Measurements from ENCODE around the gene NACA2. TPM values are rescaled to one million over a fixed set of nuclear protein-coding genes. Genes with fewer than 3 reads are reported as not detected.

NACA2 gene
- total RNA-seq, 1 experiment from 2014 or later, result not detected

DNA sequence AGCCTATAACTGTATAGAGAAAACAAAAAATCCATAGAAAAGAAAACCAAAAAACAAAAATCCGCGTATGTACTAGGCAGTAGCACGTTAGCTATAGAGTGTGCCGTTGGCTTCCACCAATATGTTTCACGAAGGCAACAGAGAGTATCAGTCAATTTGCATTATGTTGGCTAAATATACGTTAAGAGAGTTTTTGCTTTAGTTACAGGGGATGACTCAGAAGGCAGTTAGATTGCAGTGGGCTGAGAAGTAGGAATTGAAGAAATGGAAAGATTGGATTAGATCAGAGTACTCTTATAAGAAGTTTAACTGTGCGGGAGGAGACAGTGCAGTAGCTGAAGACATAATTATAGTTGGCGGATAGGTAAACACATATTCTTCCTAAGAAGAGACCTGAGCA, 911 bp upstream of the NACA2 start:
- H3K4ac ChIP-seq (ENCODE audit: low read depth, low read length), result no peak overlapping the region
- Mint-ChIP-seq H3K36me3 (ENCODE audit: insufficient read depth in 1 of 3, low read depth in 3 of 3) (no peaks in the 10 kb centered on the region), H3K4me1 (no peaks in the 10 kb centered on the region), H3K9me3 (no peaks in the 10 kb centered on the region), H3K27me3 (ENCODE audit: low read depth) (no peaks in the 10 kb centered on the region; the same call in 1 of the 2 replicates), H3K4me3 (no peak overlapping the region), H3K27ac (no peak overlapping the region)
- no peaks in the 10 kb centered on the region for H4K20me1 ChIP-seq (ENCODE audit: control insufficient read depth, insufficient read depth, insufficient read length)
- no peak overlapping the region for H4K91ac ChIP-seq (ENCODE audit: insufficient read length, low read depth, low read length)
- H3K18ac ChIP-seq (ENCODE audit: insufficient read length, low read depth, low read length), result no peak overlapping the region
- H4K5ac ChIP-seq (ENCODE audit: insufficient read length, low read depth, low read length), result no peak overlapping the region
- no peak overlapping the region for H3K4me2 ChIP-seq (ENCODE audit: insufficient read depth, insufficient read length, low read length)
- no peak overlapping the region for H3K14ac ChIP-seq (ENCODE audit: insufficient read depth, low read length)
- no peak overlapping the region for H3K27ac ChIP-seq (ENCODE audit: insufficient read length, low read depth, low read length)
- H3K23me2 ChIP-seq (ENCODE audit: insufficient read length, low read depth, low read length, poor library complexity, severe bottlenecking), result no peaks in the 10 kb centered on the region
- H3K79me2 ChIP-seq (ENCODE audit: insufficient read depth, low read length), result no peaks in the 10 kb centered on the region
- H3K9me3 ChIP-seq (ENCODE audit: control insufficient read depth, low read depth, low read length), result no peaks in the 10 kb centered on the region
- H2AFZ ChIP-seq (ENCODE audit: low read length), result no peak overlapping the region
- no peak overlapping the region for H3T11ph ChIP-seq (ENCODE audit: low read length)
- H3K56ac ChIP-seq (ENCODE audit: insufficient read length, low read depth, low read length), result no peak overlapping the region
- H2AK5ac ChIP-seq (ENCODE audit: insufficient read length, low read length), result no peak overlapping the region
- no peak overlapping the region for H2BK20ac ChIP-seq (ENCODE audit: low read depth, low read length, poor library complexity, severe bottlenecking)
- no peak overlapping the region for H2BK15ac ChIP-seq (ENCODE audit: low read depth, low read length)
- TF ChIP-seq, protein P1, sequence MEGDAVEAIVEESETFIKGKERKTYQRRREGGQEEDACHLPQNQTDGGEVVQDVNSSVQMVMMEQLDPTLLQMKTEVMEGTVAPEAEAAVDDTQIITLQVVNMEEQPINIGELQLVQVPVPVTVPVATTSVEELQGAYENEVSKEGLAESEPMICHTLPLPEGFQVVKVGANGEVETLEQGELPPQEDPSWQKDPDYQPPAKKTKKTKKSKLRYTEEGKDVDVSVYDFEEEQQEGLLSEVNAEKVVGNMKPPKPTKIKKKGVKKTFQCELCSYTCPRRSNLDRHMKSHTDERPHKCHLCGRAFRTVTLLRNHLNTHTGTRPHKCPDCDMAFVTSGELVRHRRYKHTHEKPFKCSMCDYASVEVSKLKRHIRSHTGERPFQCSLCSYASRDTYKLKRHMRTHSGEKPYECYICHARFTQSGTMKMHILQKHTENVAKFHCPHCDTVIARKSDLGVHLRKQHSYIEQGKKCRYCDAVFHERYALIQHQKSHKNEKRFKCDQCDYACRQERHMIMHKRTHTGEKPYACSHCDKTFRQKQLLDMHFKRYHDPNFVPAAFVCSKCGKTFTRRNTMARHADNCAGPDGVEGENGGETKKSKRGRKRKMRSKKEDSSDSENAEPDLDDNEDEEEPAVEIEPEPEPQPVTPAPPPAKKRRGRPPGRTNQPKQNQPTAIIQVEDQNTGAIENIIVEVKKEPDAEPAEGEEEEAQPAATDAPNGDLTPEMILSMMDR (conservative IDR thresholded peaks at IDR 0.05), result no peak
- H2BK5ac ChIP-seq (ENCODE audit: insufficient read length, low read length), result no peak overlapping the region
- no peak overlapping the region for H3K23ac ChIP-seq (ENCODE audit: insufficient read length, low read depth, low read length)
- no peaks in the 10 kb centered on the region for H3K4me1 ChIP-seq (ENCODE audit: insufficient read depth, low read length)
- no peak overlapping the region for H4K8ac ChIP-seq (replicated peaks; ENCODE audit: insufficient read length, low read depth, low read length)
- no peak for DNase-seq
- H2BK12ac ChIP-seq (ENCODE audit: insufficient read length, low read depth, low read length), result no peak overlapping the region
- no peaks in the 10 kb centered on the region for H3K27me3 ChIP-seq (ENCODE audit: insufficient read depth, low read length)
- H2BK120ac ChIP-seq (ENCODE audit: low read depth, low read length, poor library complexity, severe bottlenecking), result no peak overlapping the region
- H3K79me1 ChIP-seq (ENCODE audit: insufficient read depth, low read depth, low read length, poor library complexity, severe bottlenecking), result no peaks in the 10 kb centered on the region
- H3K9ac ChIP-seq (ENCODE audit: extremely low read depth, insufficient read length, low read length), result no peak overlapping the region
- WGBS (ENCODE audit: extremely low coverage, insufficient read length, low lambda C conversion rate), result no CpG with 5 or more reads among the region's 8 CpGs
